Fibroblast of skin of right biceps (primary cell): ENCODE measurements around the gene KLHL15.
A peak's percentile ranks its signal among the peaks of the same experiment; 100 is the strongest.
"Not testable (repeated sequence)": the region's sequence is repeated elsewhere in the genome, so short reads cannot be mapped to it uniquely, and the experiment has no call there.

Experiments used
- DNase-seq: peaks from one replicate; pipeline ENCODE4 v3.0.0-alpha.2; 2013

Gene KLHL15, protein sequence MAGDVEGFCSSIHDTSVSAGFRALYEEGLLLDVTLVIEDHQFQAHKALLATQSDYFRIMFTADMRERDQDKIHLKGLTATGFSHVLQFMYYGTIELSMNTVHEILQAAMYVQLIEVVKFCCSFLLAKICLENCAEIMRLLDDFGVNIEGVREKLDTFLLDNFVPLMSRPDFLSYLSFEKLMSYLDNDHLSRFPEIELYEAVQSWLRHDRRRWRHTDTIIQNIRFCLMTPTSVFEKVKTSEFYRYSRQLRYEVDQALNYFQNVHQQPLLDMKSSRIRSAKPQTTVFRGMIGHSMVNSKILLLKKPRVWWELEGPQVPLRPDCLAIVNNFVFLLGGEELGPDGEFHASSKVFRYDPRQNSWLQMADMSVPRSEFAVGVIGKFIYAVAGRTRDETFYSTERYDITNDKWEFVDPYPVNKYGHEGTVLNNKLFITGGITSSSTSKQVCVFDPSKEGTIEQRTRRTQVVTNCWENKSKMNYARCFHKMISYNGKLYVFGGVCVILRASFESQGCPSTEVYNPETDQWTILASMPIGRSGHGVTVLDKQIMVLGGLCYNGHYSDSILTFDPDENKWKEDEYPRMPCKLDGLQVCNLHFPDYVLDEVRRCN

DNA sequence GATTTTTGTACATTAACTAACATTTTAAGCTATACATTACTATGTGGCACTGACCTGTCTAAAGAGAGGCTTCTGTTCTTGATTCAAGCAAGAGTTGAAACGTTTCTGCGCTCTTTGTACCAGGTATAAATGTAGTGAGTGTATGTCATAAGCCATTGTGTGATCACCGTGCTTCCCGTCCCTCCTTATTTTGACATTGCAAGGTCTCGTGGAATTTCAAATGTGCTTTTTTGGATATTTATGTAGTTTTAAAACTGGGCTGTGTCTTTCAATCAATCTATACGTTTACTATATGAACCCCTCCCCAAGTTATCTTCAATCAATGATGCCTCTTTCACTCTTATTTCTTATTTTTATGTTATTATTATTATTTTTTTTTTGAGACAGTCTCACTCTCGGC lies at the start of gene KLHL15:
KLHL15 (minus strand) TSS at position 101 of the 400 bp plus-strand sequence. CDS start 20,493 bp downstream, outside the sequence.
- no peak for DNase-seq

DNA sequence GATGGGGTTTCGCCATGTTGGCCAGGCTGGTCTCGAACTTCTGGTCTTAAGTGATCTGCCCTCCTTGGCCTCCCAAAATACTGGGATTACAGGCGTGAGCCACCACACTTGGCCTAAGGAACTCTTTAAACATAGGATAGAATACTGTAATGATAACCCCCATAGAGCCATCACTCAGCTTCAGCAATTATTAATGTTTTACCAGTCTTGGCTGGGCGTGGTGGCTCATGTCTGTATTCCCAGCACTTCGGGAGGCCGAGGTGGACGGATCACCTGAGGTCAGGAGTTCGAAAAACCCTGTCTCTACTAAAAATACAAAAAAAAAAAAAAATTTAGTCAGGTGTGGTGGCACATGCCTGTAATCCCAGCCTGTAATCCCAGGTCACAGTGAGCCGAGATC lies 42.9 kb upstream of the KLHL15 start:
- DNase-seq = no peak

DNA sequence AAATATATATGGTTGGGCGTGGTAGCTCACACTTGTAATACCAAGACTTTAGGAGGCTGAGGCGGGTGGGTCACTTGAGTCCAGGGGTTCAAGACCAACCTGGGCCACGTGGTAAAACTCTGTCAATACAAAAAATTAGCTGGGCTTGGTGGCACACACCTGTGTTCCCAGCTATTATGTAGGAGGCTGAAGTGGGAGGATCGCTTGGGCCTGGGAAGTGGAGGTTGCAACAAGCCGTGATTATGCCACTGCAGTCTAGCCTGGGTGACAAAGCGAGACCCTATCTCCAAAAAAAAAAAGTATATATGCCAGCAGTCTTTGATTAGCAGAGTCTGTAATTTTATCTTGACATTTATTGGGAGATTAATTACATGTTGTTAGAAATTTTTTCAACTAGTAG lies 36.5 kb upstream of the KLHL15 start:
- no peak for DNase-seq

DNA sequence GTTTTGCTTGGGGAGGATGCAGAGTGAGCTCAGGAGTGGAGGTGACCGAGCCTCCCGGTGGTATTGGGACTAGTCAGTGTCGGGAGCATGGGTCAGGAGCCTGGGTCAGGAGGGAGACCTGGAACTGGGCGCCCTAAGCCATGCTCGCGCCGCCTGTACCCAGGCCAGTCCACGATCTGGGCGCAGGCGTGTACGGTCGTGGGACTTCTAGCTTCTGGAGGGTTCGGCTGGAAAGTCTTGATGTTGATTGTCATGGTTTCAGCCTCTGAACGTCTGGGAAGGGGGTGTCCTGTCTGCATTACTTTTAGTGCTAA lies 28.0 kb upstream of the KLHL15 start:
- no peak for DNase-seq

DNA sequence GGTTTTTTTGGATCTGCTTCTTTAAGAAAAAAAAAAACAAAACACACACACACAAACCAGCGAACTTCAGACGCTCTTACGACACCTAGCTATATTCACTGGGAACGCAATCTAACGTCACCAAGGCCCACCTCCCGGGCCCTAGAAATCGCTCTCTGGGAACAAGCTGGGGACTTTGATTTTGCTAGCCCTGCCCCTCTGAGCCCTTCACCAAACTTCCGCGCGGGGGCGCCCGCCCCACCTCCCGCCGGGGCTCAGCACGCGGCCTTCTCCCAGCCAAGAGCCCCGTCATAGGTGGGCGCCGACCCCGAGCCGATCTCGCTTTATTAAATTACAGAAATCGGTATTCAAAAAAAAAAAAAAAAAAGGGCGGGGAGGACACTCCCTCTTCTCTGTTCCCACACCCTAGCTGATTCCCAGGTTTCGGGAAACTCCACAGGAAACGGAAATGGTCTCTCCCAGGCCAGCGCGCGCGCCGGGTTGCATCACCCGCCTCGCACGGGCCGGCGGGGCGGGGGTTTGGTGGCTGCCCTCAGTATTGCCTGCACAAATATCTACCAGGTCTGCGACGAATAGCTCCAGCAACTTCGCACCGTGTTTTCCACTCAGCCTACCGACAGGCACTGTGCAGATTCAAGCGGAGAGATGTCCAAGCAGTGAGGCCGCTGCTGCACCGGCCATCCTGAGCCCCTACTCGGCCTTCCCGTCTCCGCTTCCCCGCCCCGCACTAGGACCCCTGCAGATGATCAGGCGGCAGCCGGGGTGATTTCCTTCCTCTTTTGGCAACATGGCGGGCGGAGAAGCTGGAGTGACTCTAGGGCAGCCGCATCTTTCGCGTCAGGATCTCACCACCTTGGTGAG lies 27.4 kb upstream of the KLHL15 start, which contains the start of gene EIF2S3:
EIF2S3 (plus strand) TSS at position 775 of the 861 bp plus-strand sequence; CDS start at position 788, 13 bp downstream.
- DNase-seq = peak; percentile 96

DNA sequence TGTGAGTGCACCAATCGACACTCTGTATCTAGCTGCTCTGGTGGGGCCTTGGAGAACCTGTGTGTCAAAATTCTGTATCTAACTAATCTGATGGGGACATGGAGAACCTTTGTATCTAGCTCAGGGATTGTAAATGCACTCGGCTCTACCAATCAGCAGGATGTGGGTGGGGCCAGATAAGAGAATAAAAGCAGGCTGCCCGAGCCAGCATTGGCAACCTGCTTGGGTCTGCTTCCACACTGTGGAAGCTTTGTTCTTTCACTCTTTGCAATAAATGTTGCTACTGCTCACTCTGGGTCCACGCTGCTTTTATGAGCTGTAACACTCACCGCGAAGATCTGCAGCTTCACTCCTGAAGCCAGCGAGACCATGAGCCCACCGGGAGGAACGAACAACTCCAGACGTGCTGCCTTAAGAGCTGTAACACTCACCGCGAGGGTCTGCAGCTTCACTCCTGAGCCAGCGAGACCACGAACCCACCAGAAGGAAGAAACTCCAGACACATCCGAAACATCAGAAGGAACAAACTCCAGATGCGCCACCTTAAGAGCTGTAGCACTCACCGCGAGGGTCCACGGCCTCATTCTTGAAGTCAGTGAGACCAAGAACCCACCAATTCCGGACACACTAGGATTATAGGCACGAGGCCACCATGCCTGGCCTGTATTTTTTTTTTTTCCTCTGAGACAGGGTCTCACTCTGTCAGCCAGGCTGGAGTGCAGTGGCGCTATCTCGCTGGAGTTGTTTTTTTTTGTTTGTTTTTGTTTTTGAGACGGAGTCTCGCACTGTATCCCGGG lies 23.7 kb upstream of the KLHL15 start:
- DNase-seq = not testable (repeated sequence)

DNA sequence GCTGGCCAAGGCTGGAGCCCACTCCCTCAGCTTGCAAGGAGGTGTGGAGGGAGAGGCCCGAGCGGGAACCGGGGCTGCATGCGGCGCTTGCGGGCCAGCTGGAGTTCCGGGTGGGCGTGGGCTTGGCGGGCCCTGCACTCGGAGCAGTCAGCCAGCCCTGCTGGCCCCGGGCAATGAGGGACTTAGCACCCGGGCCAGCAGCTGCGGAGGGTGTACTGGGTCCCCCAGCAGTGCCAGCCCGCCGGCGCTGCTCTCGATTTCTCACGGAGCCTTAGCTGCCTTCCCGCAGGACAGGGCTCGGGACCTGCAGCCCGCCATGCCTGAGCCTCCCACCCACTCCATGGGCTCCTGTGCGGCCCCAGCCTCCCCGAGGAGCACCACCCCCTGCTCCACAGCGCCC lies 22.7 kb upstream of the KLHL15 start:
- DNase-seq = not testable (repeated sequence)

DNA sequence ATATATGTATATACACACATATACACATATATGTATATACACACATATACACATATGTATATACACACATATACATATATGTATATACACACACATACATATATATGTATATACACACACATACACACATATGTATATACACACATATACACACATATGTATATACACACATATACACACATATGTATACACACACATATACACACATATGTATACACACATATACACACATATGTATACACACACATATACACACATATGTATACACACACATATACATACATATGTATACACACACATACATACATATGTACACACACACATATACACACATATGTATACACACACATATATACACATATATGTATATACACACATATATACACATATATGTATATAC lies 19.1 kb upstream of the KLHL15 start:
- DNase-seq = not testable (repeated sequence)

DNA sequence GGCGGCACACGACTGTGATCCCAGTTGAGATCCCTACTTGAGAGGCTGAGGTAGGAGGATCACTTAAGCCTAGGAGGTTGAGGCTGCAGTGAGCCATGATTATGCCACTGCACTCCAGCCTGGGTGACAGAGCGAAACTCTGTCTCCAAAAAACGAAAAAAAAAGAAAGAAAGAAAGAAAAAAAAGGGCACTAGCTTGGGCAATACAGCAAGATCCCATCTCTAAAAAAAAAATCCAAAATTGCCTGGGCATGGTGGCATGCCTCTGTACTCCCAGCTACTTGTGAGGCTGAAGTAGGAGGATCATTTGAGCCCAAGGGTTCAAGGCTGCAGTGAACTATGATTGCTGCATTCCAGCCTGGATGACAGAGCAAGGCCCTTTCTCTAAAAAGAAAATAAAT lies 10.7 kb upstream of the KLHL15 start:
- DNase-seq = no peak

DNA sequence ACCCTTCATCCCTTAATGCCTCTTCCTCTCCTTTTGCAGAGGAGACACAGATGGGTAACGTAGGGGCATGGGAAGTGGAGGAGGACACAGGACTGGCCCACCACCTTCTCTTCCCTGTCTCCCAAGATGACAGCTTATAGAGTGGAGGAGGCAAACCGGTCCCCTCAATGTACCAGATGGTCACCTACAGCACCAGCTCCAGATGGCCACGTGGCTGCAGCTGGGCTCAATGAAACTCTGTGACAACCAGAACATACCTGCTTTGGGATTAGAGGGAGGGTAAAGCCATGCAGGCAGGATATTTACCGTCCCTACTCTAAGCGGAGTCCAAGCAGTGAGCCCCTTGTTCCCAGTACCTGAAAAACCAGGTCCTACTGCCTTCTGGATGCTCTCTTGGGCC lies 7.5 kb upstream of the KLHL15 start:
- DNase-seq = no peak

DNA sequence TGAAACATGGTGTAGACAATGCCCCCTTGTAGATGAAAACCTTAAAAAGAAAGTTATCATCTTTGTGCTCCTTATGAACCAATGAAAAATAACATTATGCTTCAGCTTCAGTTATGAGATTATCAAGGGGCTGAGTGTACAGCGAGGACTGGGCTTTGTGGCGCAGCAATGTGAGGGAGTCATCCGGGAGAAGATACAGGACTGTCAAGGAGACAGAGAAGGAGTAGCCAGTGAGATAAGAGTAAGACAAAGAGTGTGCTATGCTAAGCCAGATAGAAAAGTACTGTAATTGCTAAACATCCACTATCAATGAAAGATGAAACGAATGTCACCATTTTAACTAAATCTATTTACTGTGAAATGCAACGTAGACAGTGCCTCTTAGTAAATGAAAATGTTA lies 3.6 kb upstream of the KLHL15 start:
- no peak for DNase-seq

DNA sequence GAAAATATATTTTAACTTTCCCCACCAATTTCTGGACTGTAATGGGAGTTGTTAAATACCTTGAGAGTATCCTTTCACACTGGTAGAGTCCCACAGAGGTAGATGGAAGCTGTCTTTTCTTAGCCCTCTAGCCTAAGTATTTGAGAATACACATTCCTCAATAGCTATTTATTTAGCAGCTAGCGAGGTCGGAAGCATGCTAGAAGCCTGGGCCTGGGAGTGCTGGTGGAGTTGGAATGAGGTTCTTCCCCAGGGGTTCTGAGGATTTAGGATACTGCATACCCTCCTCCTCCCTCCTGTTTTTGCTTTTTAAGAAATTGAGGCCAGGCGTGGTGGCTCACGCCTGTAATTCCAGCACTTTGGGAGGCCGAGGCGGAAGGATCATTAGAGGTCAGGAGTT lies 999 bp upstream of the KLHL15 start:
- no peak for DNase-seq

DNA sequence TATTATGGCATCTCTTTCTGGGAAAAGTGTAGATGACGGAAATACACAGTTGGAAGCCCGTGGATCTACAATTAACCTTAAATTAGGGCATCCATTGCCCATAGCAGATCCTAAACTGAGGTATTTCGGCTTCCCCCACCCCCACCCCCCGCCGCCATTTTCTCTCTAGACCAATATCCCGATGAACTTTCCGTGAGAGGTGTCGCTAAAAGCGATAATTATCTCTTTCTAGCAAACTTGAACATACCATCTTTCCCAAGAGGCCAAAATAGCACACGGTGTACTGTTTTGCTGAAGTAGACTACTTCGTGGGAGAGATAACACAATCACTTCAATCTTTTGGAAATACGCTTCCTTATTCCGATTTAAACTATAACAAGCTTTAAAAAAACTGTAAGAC lies 554 bp downstream of the KLHL15 start:
- no peak for DNase-seq

DNA sequence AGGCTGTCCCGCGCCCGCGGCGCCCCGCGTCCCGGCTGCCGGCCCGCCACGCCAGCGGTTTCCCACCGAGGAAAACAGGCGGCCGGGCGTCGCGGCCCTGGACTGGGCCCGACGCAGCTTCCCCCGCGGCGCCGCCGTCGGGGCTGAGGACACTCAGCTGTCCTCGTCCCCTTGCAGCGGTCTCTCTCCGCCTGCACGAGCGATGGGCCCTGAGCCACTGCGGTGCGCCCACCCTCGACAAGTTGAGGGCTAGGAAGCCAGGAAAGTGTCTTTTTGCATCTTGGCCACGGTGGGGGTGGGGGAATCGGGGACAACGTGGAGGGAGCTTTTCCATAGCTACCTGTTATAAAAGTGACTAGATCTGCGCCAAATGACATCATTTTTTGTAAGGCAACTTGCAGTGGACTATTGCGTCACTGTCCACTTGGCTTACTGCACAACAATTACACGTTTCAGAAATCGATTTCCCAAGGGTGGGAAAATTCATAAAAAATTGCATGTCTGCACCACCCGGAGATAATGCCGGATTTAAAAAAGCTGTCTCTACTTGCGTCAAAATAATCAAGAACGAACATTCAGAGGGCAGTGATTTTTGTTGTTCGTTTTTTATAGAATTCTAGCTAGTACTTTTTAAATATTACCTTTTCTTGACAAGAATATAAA lies 1.1 kb downstream of the KLHL15 start:
- peak; percentile 57 for DNase-seq

DNA sequence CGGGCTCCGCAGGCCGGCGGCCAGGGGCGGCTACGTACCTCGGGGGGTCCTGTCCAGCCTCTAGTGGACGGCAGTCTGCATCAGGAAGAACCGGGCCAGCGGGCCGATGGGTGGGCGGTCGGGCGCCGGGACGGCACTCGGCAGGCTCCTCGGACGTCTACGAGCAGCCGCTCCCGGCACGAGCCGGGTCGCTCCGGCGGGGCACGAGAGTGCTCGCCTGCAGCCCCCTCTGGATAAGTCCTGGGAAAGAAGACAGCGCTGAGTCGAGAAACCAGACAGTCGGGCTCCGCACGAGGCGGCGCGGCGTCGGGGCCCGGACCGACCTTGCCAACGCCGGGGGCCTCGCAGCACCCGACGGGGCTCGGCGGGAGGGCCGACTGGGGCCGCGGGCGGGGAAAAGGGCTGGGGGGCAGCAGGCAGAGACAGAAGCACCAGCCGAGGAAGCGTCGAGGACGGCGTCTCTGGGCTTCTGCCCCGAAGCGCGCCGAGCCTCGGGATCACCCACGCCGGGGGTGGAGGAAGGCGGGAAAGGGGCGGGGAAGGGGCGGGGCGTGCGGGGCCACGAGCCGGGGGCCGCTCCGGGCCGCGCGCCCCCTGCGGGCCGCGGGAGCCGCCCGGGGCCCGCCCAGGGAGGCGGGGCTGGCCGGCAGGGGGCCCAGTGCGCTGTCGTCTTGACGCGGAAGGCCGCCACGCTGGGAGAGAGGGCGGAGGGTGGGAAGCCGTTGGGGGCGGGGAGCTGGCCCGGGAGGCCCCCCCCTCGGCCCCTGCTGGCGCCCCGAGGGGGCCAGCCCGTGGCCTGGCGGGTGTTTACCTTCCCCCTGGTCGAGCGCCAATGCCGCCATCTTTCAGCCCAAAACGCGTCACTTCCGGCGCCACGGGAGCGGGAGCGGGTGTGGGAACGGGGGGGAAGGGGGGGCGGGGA lies 1.9 kb downstream of the KLHL15 start:
- DNase-seq = peak; percentile 95

DNA sequence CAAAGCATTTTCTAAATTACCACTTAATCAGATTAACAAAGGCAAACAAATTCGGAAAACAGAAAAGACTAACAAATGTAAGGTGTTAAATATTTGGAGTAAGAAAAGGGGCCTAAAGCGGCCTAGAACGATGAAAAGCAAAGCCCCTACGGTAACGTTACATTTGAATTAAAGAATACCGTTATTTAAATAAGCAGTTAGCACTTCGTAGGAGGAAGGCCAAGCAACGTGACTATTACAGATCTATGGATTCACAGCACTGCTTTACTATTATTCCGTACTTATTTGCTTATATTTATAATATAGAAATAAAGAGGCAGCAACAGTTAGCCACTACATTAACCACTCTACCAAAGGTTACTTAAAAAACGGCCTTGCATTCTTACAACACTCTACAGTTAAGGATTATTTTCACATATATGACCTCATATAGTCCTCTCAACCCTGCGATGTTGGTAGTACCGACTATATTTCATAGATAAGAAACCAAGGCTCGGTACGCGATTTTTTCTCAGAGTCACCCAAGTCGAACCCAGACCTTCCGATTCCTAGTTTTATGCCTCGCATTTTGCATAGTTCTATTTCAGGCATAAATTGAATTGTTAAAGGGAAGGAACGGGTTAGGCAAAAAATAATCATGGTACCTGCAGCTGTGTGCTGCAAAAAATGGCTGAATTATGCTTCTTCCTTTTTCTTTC lies 2.9 kb downstream of the KLHL15 start:
- DNase-seq = no peak

DNA sequence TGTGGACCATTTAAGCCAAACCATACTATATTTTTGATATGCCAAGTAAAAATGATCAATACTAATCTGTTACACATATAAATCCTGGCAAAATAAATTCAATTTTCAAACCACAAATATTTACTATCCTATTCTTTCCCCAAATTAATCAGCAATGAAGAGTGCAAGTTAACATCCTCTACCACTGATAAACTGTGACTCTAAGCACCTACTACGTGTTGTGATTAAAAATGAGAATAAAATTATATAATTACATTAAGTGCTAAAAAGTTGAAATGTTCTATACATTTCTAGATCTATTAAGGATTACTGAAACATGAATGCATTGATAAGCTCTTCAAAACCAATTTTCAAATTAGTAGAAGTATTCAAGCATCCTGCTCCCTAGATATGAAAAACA lies 3.4 kb downstream of the KLHL15 start:
- no peak for DNase-seq

DNA sequence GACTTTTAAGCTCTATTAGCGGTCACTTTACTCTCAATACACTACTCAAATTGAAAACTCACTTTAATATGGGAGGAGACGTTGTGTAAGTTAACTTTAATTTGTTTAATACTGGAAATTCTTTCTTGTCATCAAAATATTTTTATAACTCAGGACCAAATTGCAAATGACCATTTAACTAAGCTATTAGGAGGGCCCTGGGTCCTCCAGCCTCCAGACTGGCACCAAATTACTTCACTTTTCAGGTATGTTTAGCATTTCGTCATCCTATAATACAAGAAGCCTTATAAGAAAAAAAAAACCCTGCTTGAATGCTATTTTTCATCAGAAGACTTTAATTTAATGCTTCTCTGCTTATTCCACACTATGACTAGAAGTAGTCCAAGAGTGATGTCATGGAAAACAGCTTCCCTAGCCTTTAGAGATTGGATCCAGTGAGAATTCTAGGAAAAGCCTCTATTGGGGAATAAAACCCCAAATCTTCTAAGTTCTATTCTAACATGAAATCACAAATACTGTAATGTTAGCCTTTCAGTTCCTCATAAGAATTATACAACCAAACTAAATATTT lies 6.6 kb downstream of the KLHL15 start:
- DNase-seq = no peak

DNA sequence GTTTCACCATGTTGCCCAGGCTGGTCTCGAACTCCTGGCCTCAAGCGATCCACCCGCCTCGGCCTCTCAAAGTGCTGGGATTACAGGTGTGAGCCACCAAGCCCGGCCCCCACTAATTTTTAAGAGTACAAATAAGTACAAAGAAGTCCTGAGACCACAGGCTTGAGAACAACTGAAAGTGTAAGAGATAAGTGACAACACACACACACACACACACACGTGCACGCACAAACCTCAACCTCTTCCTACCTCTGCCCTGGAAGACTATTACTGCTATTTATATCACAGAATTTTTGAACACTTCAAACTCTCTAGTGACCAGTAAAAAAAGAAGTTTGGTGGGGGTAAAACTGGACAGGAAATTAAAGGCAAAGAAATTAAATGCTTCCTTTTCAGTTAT lies 7.5 kb downstream of the KLHL15 start:
- DNase-seq = no peak

DNA sequence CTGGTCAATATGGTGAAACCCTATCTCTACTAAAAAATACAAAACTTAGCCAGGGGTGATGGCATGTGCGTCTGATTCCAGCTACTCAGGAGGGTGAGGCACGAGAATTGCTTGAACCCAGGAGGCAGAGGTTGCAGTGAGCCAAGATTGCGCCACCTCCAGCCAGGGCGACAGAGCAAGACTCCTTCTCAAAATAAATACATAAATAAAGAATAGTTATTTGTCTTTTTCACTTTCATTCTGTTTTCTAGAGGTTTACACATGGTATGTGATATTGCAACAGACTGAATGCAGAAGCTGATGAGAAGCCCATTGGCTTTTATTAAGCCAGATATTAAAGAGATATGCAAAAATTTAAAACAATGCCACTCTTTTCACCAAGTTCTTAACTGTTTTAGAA lies 8.2 kb downstream of the KLHL15 start:
- no peak for DNase-seq
